T-helper 2 cell treated with Interferon-gamma antibody and Interleukin-4, amounts not matched to agents 100 ng/mL and 5 ng/mL, for 36 hours (primary cell): ENCODE data around the gene VTI1A. TPM values are rescaled to one million over a fixed set of nuclear protein-coding genes. Genes with fewer than 3 reads are reported as not detected.

Source experiments
- intact Hi-C: fragments of 100-400 bp; cut with micrococcal nuclease; formaldehyde crosslinking; loops from one replicate; pipeline ENCODE4 v1.15.1; 2023
- total RNA-seq: library from RNA; stranded (reverse); gene quantifications from 2 replicates; pipeline ENCODE4 v1.2.3, GENCODE V29; 2022

The VTI1A gene
- total RNA-seq, 1 donor from 2014 or later = 41.5 TPM

- intact Hi-C loops = no loop called here
Measured at GRCh38 chr10:112823604-112824003, 376.6 kb downstream of the VTI1A start.

DNA sequence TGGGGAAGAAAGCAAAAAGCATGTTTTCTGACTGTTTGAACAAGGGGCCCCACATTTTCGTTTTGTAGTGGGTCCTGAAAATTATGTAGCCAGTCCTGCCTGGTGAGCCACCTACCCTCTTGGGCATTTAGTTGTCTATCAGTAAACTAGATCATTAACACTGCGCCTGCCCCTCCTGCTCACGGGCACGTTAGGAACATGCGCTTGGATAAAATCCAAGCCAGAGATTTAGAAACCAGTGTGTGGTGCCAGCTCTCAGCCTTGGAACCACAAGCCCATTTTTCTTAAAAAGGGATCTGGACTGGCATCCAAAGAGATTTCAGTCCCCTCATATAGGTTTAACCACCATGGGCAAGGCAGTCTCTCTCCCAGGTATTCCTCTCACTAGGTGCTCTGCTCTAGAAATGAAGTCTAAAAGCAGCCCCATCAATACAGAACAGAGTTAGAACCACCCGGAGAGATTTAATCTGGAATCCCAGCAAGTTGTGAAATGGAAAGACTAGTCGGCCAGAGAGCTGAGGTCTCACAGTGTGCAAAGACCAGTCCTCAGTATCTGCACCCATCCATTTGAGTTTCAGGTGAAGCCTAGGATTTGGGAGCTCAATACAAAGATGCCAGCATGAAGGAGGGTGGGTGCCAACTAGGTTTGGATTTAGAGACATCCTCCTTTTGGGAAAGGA lies 379.1 kb downstream of the VTI1A start:
- intact Hi-C loops = no loop called here

GRCh38 chr10:112827086-112827485 lies 380.1 kb downstream of the VTI1A start:
- intact Hi-C loops = no loop called here

DNA sequence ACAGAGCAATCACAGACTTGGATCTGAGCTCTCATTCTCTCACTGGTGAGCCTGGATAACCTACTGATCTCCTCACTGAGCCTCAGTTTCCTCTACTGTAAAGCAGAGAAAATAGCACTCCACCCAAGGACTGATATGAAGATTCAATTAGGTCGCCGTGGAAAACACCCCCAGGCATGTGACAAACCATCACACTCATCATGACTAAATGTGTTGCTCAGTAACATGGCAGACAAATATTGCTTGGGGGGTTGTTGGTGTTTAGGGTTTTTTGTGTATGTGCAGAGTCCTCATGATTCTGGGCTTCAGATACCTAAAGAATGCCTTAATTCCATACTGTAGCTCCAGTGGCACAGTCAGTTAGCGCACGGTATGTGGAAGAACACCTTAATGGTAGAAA lies 380.9 kb downstream of the VTI1A start:
- intact Hi-C loops = no loop called here

- intact Hi-C loops = no loop called here
Measured at GRCh38 chr10:112831859-112832258, 384.8 kb downstream of the VTI1A start.

DNA sequence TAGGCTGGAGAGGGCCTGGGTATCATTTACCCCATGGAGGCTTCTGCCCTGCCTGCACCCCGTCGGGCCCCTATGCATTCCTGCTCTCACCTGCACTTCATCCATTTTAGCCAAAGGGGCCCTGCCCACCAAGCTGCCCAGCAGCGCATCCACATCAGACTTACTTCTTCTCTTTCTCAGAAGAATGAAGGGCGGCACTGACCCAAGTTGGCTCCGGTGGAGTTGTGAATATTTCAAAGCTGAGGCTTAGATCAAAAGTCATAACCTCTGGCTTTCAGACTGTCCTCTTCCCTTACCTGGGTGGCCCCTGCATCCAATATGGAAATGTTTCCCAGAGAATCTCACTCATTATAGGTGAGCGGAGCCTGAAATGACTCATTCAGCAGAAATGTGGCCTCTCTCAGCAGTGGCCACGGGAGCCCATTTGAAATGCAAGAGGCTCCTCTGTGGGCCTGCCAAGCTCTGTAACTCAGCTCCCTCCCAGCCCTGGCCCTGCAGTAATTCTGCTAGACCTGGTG lies 385.4 kb downstream of the VTI1A start:
- intact Hi-C loops = no loop called here

- intact Hi-C loops = no loop called here
Measured at GRCh38 chr10:112832959-112833358, 385.9 kb downstream of the VTI1A start.

DNA sequence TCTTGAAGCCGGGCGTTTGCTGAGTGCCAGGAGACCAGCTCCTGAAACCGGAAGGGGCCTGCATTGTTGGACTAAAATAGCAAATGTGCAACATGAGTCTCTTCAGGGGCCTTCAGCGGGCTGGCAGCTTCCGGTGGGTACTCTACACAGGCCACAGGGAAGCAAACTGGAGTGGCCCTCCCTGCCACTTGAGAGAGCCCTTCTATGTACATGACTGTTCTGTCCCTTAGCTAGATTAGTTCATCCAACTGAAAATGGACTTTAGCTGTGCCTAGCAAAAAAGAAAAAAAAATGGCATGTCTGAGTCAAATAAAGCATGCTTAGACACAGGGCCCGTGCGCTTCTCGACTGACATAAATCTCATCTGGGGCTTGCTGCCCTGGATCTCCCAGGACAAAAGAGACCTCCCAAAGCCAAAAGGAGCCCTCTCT lies 387.8 kb downstream of the VTI1A start:
- intact Hi-C loops = no loop called here

DNA sequence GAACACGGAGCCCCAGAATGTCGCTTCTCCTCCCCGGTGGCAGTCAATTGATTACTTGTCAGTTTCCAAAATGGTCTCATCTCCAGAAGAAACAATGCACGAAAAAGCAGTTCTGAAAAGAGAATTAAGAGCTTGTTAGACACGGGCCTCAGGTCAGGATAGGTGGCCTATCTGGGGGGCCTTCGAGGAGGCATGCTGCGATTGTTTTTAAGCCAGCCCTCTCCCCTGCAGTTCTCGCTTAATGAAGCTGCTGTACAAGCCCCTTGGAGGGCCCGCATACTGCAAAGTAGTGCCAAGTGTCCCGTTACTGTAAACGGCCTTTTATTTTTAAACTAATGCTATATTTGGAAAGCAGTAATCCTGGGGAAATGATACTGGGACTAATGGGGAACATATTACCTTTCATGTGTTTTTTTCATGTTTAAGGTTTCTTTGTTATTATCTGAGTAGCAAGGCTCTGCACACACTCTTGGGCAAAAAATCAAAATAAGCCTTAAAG lies 388.3 kb downstream of the VTI1A start:
- intact Hi-C loops = no loop called here

DNA sequence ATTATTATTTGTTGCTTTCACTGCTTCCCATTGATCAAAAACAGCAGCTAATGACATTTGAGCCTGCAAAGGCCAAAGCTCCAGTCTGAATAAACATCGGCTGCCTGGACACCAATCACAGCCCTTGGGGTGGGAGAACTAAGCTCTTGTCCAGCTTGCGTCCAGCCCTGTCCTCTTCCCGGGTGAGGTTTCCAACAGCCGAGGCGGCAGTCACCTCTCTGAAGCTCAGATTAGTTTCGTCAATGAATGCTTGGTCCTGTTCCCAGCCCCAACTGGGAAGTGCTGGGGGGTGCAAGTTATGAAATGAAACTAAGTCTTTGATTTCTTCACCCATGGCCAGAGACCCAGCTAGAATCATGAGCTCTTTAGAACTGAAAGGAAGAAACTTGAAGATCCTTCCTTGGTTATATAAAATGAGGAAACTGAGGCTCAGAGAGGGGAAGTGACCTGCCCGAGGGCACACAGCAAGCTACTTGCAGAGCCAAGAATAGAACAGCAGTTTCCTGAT lies 389.0 kb downstream of the VTI1A start:
- intact Hi-C loops = no loop called here

DNA sequence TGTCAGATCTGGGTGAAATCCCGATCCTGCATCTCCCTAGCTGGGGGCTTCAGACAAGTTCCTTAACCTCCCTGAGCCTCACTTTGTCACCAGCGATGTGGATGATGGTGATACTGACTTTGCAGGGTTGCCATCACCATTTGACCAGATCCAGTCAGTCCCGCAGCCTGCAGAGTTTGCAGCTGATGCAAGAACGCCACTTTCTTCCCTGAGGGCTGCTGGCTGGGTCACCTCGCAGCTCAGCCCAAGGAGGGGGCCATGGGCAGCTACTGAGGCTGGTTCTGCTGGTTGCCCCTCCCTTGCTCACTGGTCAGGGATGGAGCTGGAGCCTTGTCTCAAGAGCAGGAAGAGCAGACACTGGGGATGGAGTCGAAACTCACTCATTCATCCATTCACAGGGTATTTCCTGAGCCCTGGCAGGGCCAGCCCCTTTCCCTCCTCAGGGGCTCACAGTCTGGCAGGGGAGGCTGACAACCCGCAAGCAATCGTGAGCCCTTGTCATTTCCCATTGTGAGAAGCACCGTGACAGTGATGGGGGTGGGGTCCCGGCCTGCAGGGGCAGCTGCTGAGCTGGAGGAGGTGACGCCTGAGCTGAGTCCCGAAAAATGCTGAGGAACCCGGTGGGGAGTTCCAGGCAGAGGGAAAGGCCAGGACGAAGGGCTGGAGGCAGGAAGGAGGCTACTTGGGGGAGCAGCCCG lies 391.9 kb downstream of the VTI1A start:
- intact Hi-C loops = no loop called here

GRCh38 chr10:112839928-112840654 lies 393.1 kb downstream of the VTI1A start:
- intact Hi-C loops = no loop called here

- intact Hi-C loops = no loop called here
Measured at GRCh38 chr10:112841549-112841948, 394.5 kb downstream of the VTI1A start.

DNA sequence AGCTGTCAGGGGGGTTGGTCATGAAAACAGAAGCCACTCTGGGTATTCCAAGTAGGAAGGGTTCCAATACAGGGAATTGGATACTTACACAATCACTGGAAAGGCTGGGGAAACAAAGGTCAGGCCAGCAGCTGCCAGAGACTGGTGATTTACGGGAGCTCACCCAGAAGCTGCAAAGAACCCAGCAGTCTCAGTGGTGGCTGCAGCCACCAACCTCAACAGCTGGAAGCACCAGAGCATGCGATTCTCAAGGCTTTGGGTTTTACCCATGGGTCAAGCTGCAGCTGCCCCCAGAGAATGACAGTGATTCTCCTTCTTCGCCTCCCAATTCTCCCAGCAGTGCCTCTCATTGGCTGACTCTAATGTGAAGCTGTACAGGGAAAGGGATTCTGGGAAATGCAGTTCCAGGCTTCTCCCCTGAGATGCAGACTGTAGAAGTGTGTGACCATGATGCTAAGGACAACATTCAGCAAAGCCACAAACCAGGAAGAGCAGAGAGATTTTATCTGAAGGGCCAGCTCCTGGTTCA lies 395.9 kb downstream of the VTI1A start:
- intact Hi-C loops = no loop called here

- intact Hi-C loops = no loop called here
Measured at GRCh38 chr10:112843623-112844022, 396.6 kb downstream of the VTI1A start.

GRCh38 chr10:112844681-112845544 lies 397.9 kb downstream of the VTI1A start:
- intact Hi-C loops = no loop called here

GRCh38 chr10:112847778-112848177 lies 400.8 kb downstream of the VTI1A start:
- intact Hi-C loops = no loop called here

DNA sequence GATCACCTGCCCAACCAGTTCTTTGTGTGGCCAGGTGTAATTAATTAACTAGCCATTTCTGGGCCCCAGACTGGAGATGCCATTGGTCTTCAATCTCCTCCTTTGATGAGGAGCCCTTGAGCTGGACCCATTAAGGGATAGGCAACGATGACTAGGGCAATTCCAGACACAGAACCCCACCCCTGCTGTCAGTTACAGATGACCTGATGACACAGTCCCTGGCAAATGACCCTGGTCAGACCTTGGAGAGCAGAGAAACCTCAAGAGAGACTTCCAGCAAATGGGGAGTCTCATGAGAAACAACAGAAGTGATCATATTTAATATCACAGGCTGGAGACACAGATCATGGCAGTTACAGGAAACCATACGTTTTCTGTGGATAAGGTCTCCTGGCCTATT lies 401.2 kb downstream of the VTI1A start:
- intact Hi-C loops = no loop called here

DNA sequence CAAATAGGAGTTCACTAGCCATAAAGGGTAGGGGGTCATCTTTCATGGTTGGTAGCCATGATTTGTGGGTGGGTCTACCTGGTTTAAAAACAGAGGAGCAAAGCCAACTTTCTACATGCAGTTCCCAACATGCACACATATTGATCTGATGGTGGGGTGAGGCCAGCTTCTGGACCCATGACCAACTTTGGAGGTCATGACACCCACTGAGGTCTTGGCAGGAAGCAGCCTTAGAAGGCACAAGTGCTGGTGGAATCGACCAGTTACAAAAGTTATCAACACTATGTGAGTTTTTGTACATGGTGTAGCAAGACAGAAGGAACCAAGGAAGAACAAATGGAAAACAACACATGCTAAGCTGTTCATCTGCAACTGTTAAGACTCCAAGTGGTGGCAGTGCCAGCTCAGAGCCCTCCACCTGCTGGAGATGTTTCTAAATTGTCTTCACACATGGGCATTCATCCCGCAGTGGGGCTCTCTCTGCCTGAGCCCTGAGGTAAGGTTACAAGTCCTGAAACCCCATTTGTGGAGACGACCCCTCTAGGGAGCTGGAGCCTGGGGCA lies 401.9 kb downstream of the VTI1A start:
- intact Hi-C loops = no loop called here

DNA sequence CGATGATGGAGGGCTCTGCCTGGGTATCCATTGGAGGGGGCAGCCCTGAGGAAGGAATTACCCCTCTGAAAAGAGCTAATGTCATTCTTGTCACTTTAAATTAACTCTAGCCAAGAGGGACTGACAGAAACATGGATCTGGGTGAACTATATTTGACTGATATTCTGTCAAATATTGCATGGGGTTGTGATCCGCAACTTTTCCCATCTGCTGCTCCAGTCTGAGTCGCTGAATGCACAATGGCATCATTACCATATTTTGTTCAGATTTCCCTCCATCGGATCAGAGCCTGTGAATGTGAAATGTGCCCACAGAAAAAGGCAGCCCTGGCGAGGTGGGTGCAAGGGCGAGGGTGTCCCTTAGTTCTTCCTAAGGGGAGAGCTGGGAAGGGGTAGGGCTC lies 402.5 kb downstream of the VTI1A start:
- intact Hi-C loops = no loop called here
